ENCODE results near the gene PEX19. TPM values are rescaled to one million over a fixed set of nuclear protein-coding genes. Genes with fewer than 3 reads are reported as not detected.

The PEX19 gene
- total RNA-seq, 1 donor from 2014 or later: 21.6 TPM

- no peak for DNase-seq (ENCODE audit: low read depth)
- H3K4me3 ChIP-seq (ENCODE audit: low read depth, low read length): no peak overlapping the region
- TF ChIP-seq, protein P1, sequence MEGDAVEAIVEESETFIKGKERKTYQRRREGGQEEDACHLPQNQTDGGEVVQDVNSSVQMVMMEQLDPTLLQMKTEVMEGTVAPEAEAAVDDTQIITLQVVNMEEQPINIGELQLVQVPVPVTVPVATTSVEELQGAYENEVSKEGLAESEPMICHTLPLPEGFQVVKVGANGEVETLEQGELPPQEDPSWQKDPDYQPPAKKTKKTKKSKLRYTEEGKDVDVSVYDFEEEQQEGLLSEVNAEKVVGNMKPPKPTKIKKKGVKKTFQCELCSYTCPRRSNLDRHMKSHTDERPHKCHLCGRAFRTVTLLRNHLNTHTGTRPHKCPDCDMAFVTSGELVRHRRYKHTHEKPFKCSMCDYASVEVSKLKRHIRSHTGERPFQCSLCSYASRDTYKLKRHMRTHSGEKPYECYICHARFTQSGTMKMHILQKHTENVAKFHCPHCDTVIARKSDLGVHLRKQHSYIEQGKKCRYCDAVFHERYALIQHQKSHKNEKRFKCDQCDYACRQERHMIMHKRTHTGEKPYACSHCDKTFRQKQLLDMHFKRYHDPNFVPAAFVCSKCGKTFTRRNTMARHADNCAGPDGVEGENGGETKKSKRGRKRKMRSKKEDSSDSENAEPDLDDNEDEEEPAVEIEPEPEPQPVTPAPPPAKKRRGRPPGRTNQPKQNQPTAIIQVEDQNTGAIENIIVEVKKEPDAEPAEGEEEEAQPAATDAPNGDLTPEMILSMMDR (conservative IDR thresholded peaks at IDR 0.05; ENCODE audit: low read depth, low read length): no peak
These were observed 45.2 kb downstream of the PEX19 start for GRCh38 chr1:160239582-160240299.

- H3K4me3 ChIP-seq (ENCODE audit: low read depth, low read length): no peak overlapping the region
- no peak for DNase-seq (ENCODE audit: low read depth)
- TF ChIP-seq, protein P1 (conservative IDR thresholded peaks at IDR 0.05; ENCODE audit: low read depth, low read length): no peak
These were observed 46.5 kb downstream of the PEX19 start for GRCh38 chr1:160238408-160238807.

DNA sequence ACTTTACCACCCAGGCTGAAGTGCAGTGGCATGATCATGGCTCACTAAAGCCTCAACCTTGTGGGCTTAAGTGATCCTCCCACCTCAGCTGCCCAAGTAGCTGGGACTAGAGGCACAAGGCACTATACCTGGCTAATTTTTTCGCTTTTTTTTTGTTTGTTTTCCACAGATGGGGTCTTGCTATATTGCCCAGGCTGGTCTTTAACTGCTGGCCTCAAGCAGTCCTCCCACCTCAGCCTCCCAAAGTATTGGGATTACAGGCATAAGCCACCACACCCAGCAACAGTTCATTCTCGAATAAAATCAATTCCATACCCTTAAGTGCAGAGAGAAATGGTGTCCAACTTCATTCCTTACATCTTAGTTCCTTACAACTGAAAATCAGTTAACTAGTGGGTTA is 47.4 kb downstream of the PEX19 start:
- DNase-seq (ENCODE audit: low read depth): no peak
- TF ChIP-seq, protein P1 (conservative IDR thresholded peaks at IDR 0.05; ENCODE audit: low read depth, low read length): no peak
- no peak overlapping the region for H3K4me3 ChIP-seq (ENCODE audit: low read depth, low read length)

- DNase-seq (ENCODE audit: low read depth): no peak
- TF ChIP-seq, protein P1 (conservative IDR thresholded peaks at IDR 0.05; ENCODE audit: low read depth, low read length): no peak
- no peak overlapping the region for H3K4me3 ChIP-seq (ENCODE audit: low read depth, low read length)
These were observed 48.1 kb downstream of the PEX19 start for GRCh38 chr1:160236806-160237205.

GRCh38 chr1:160232911-160233310 is 52.0 kb downstream of the PEX19 start:
- TF ChIP-seq, protein P1 (conservative IDR thresholded peaks at IDR 0.05; ENCODE audit: low read depth, low read length): no peak
- no peak overlapping the region for H3K4me3 ChIP-seq (ENCODE audit: low read depth, low read length)
- no peak for DNase-seq (ENCODE audit: low read depth)

DNA sequence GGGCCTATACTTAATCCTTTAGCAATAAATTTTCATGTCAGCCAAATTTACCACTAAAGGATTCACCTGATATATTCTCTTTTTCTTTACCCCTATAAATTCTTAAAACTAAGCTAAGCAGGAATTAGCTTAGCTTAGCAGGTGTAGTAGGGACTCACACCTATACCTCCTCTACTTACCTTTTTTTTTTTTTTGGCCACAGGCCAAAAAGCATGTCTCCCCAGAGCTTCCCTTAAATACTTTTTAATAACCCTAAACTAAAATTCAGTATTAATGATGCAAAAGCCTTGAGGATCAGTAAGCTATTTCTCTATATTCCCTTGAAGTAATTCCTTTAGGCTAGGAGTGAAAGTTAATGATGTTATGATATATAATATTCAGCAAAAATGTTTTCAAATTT is 56.5 kb downstream of the PEX19 start:
- no peak for DNase-seq (ENCODE audit: low read depth)
- TF ChIP-seq, protein P1 (conservative IDR thresholded peaks at IDR 0.05; ENCODE audit: low read depth, low read length): no peak

GRCh38 chr1:160227561-160227960 is 57.4 kb downstream of the PEX19 start:
- DNase-seq (ENCODE audit: low read depth): no peak

More for the DNA sequence above, 56.5 kb downstream of the PEX19 start:
- H3K4me3 ChIP-seq (ENCODE audit: low read depth, low read length): no peak overlapping the region

More at GRCh38 chr1:160227561-160227960, 57.4 kb downstream of the PEX19 start:
- no peak overlapping the region for H3K4me3 ChIP-seq (ENCODE audit: low read depth, low read length)
- TF ChIP-seq, protein P1 (conservative IDR thresholded peaks at IDR 0.05; ENCODE audit: low read depth, low read length): no peak
